K562 (cell line): Measurements from ENCODE around the gene ATF7IP. TPM values are rescaled to one million over a fixed set of nuclear protein-coding genes. Genes with fewer than 3 reads are reported as not detected.
A peak's percentile ranks its signal among the peaks of the same experiment; 100 is the strongest.

Experiments used
- BCOR ChIP-seq: fragments of 450-650 bp; IDR thresholded peaks from 2 replicates; pipeline ENCODE4 v1.6.1; 2016
- CBX1 ChIP-seq: sonication (generic); IDR thresholded peaks from 2 replicates; pipeline ENCODE4 v1.6.1; 2016; ENCODE audit warnings: antibody characterized with exemption, low read depth, mild to moderate bottlenecking
- CBX5 ChIP-seq: IDR thresholded peaks from 2 replicates; pipeline ENCODE4 v1.6.1; 2014; ENCODE audit warnings: low read depth, borderline replicate concordance
- DDX20 ChIP-seq: fragments of 450-650 bp; IDR thresholded peaks from 2 replicates; pipeline ENCODE4 v1.6.1; 2016; ENCODE audit warnings: missing genetic modification characterization, low read depth, mild to moderate bottlenecking, missing compliant biosample characterization, moderate library complexity
- ETV5 ChIP-seq: sonication (generic); formaldehyde crosslinking; IDR thresholded peaks from 2 replicates; pipeline ENCODE4 v1.4.0; 2020; ENCODE audit warnings: low read depth, mild to moderate bottlenecking, missing genetic modification reagents
- FOXM1 ChIP-seq, 2 experiments: fragments of 450-650 bp in 1 of 2; sonication (generic) in 1 of 2; formaldehyde crosslinking in 1 of 2; IDR thresholded peaks; 2 replicates each; pipeline versions ENCODE4 v1.6.1 to v1.9.0; 2017 to 2022; ENCODE audit warnings: low read depth in 2 of 2, mild to moderate bottlenecking in 2 of 2, missing genetic modification reagents in 1 of 2, moderate library complexity in 1 of 2
- NCOA2 ChIP-seq, 2 experiments: fragments of 450-650 bp; IDR thresholded peaks; 2 replicates each; pipeline ENCODE4 v1.6.1; 2018; ENCODE audit warnings: mild to moderate bottlenecking in 2 of 2, moderate library complexity in 1 of 2; ENCODE audit not compliant: partially characterized antibody in 2 of 2
- NFYB ChIP-seq: IDR thresholded peaks from 2 replicates; pipeline ENCODE4 v1.6.1; 2011; ENCODE audit warnings: mild to moderate bottlenecking, moderate library complexity; ENCODE audit not compliant: insufficient read length; ENCODE audit errors: extremely low read depth
- PCBP1 ChIP-seq: fragments of 200-400 bp; formaldehyde crosslinking; IDR thresholded peaks from 2 replicates; pipeline ENCODE4 v1.6.1; 2018; ENCODE audit warnings: mild to moderate bottlenecking, low read depth, low read length; ENCODE audit not compliant: poor library complexity, severe bottlenecking
- PHTF2 ChIP-seq: fragments of 250-450 bp; sonication (Bioruptor Pico); IDR thresholded peaks from 2 replicates; pipeline ENCODE4 v1.5.0; 2021; ENCODE audit warnings: mild to moderate bottlenecking
- POLR2AphosphoS2 ChIP-seq: IDR thresholded peaks from 2 replicates; pipeline ENCODE4 v1.6.1; 2012; ENCODE audit warnings: low read length, improper control_type of control experiment
- TRIM28 ChIP-seq: fragments of 450-650 bp; IDR thresholded peaks from 2 replicates; pipeline ENCODE4 v1.6.1; 2017
- YY1 ChIP-seq, 3 experiments: IDR thresholded peaks; 2 replicates each; pipeline ENCODE4 v1.6.1; 2011; ENCODE audit warnings: low read length in 2 of 3, mild to moderate bottlenecking in 2 of 3, moderate library complexity in 2 of 3, borderline replicate concordance in 1 of 3, control low read depth in 1 of 3, low read depth in 1 of 3; ENCODE audit not compliant: insufficient read depth in 3 of 3, insufficient replicate concordance in 2 of 3, control insufficient read depth in 1 of 3, insufficient read length in 1 of 3; ENCODE audit errors: extremely low read depth in 1 of 3
- ZNF124 ChIP-seq: sonication (generic); formaldehyde crosslinking; IDR thresholded peaks from 2 replicates; pipeline ENCODE4 v1.8.1; 2022; ENCODE audit warnings: missing genetic modification reagents
- ZNF280A ChIP-seq: fragments of 450-650 bp; IDR thresholded peaks from 2 replicates; pipeline ENCODE4 v1.6.1; 2018; ENCODE audit warnings: mild to moderate bottlenecking, low read depth; ENCODE audit not compliant: partially characterized antibody
- polyA plus RNA-seq, 8 experiments: library from polyadenylated mRNA; depleted of rRNA in 4 of 8; stranded (reverse) in 5 of 8; unstranded in 3 of 8; fragments of >200 nt; fragmentation: Nextera tagmentation in 2 of 8; fragmentation: Illumina TruSeq in 1 of 8; extraction: Ambion mirVana in 2 of 8; extraction: Trizol in 1 of 8; gene quantifications; 2 replicates each; pipeline versions ENCODE4 v1.2.1 to v1.2.3, GENCODE V29; 2011 to 2014; ENCODE audit warnings: inconsistent platforms in 1 of 8, missing spikeins in 1 of 8
- total RNA-seq, 7 experiments: library from RNA; depleted of rRNA in 6 of 7; stranded (reverse); fragments of >200 nt in 6 of 7; fragmentation: Illumina TruSeq in 2 of 7; extraction: Trizol in 2 of 7; gene quantifications; 2 replicates each; pipeline versions ENCODE4 v1.2.1 to v1.2.3, GENCODE V29; 2011 to 2021; ENCODE audit warnings: low replicate concordance in 1 of 7

ATF7IP gene
- total and polyA plus RNA-seq, 9 of the 15 experiments (the other 6 are each of a cell fraction or from before 2014, with no cell fraction given) = 2.8 to 27.1 (median 11.0) TPM

- TF ChIP-seq PHTF2 (CRISPR knock-in tag) (no peak), NFYB (no peak), ZNF124 (CRISPR knock-in tag) (no peak), BCOR (no peak), ZNF280A (peak; percentile 10), NCOA2 (IDR thresholded peaks at IDR 0.05; ENCODE audit: partially characterized antibody in 2 of 2) (no peak), DDX20 (no peak), ETV5 (no peak), TRIM28 (peak; percentile 96), PCBP1 (no peak), CBX5 (peak; percentile 88), CBX1 (0 out of 2 replicates have a peak, but pooled peaks have one; percentile 43), FOXM1 (IDR thresholded peaks at IDR 0.05; ENCODE audit: low read depth) (peak; percentile 83), FOXM1 (CRISPR knock-in tag; IDR thresholded peaks at IDR 0.05; ENCODE audit: low read depth) (no peak), POLR2AphosphoS2 (no peak), YY1 (IDR thresholded peaks at IDR 0.05; ENCODE audit: borderline replicate concordance in 1 of 3, control insufficient read depth in 1 of 3, extremely low read depth in 1 of 3, insufficient read depth in 3 of 3, insufficient read length in 1 of 3, insufficient replicate concordance in 2 of 3, low read depth in 1 of 3, low read length in 2 of 3) (no peak)
Observed at GRCh38 chr12:14473707-14474287, 108.3 kb downstream of the ATF7IP start (continued).
